ENCODE data around the gene SLC11A1. TPM values are rescaled to one million over a fixed set of nuclear protein-coding genes. Genes with fewer than 3 reads are reported as not detected.

SLC11A1 gene
- total and polyA plus RNA-seq, 2 donors (not counting 1 experiment from before 2014, with no cell fraction given) = 6.5 to 65.3 TPM

- WGBS (ENCODE audit: insufficient coverage) = 95% methylated on average over 9 of the region's 11 CpGs
- Mint-ChIP-seq H3K4me1 (no peaks in the 10 kb centered on the region), H3K27me3 (peaks cover 10% of the 10 kb centered on the region), H3K4me3 (no peak overlapping the region), H3K9me3 (ENCODE audit: insufficient read depth) (no peaks in the 10 kb centered on the region), H3K27ac (no peak overlapping the region)
- Histone ChIP-seq H3K4me3 (ENCODE audit: control extremely low read depth in 1 of 5, extremely low read depth in 1 of 5, insufficient read depth in 1 of 5, low read depth in 2 of 5, low read length in 4 of 5) (no peak overlapping the region), H4K20me1 (ENCODE audit: control insufficient read depth, insufficient read depth, low read length, poor library complexity, severe bottlenecking) (no peaks in the 10 kb centered on the region), H3K9me3 (ENCODE audit: control extremely low read depth in 1 of 3, control insufficient read depth in 2 of 3, insufficient read depth in 1 of 3, low read length in 2 of 3) (no peaks in the 10 kb centered on the region), H3K4me2 (replicated peaks; ENCODE audit: low read depth, low read length, poor library complexity, severe bottlenecking) (no peak overlapping the region), H3K79me2 (ENCODE audit: control insufficient read depth, insufficient read depth, low read length) (no peaks in the 10 kb centered on the region), H3K4me1 (ENCODE audit: control insufficient read depth in 2 of 2, insufficient read depth in 2 of 2, low read length in 2 of 2) (no peaks in the 10 kb centered on the region), H3K27me3 (replicated peaks in 1 of 4; ENCODE audit: control extremely low read depth in 1 of 4, control insufficient read depth in 3 of 4, insufficient read depth in 4 of 4, low read length in 3 of 4) (peaks cover 0 to 9% (median 0%) of the 10 kb centered on the region in 4 experiments), H3K9ac (ENCODE audit: low read length) (no peak overlapping the region), H2AFZ (ENCODE audit: insufficient read depth, low read depth, low read length, poor library complexity, severe bottlenecking) (no peak overlapping the region), H3K36me3 (replicated peaks in 1 of 2; ENCODE audit: control extremely low read depth in 1 of 2, control insufficient read depth in 1 of 2, extremely low read depth in 1 of 2, insufficient read depth in 2 of 2, low read length in 1 of 2) (no peaks in the 10 kb centered on the region), H3K27ac (ENCODE audit: low read length in 2 of 2) (no peak overlapping the region)
- ChIA-PET CTCF (interaction anchor here (1.3 kb wide), 1 partner anchor 129 kb away, joined by 3 read pairs; no protein-coding TSS in a partner anchor), POLR2A (no interaction called here)
- no peak for ATAC-seq (ENCODE audit: low read depth)
- DNase-seq = no peak
- TF ChIP-seq EZH2 (IDR thresholded peaks at IDR 0.05; ENCODE audit: borderline replicate concordance, insufficient read depth, low read depth, low read length, poor library complexity, severe bottlenecking) = no peak
- TF ChIP-seq, protein P1, sequence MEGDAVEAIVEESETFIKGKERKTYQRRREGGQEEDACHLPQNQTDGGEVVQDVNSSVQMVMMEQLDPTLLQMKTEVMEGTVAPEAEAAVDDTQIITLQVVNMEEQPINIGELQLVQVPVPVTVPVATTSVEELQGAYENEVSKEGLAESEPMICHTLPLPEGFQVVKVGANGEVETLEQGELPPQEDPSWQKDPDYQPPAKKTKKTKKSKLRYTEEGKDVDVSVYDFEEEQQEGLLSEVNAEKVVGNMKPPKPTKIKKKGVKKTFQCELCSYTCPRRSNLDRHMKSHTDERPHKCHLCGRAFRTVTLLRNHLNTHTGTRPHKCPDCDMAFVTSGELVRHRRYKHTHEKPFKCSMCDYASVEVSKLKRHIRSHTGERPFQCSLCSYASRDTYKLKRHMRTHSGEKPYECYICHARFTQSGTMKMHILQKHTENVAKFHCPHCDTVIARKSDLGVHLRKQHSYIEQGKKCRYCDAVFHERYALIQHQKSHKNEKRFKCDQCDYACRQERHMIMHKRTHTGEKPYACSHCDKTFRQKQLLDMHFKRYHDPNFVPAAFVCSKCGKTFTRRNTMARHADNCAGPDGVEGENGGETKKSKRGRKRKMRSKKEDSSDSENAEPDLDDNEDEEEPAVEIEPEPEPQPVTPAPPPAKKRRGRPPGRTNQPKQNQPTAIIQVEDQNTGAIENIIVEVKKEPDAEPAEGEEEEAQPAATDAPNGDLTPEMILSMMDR (IDR thresholded peaks at IDR 0.05) = no peak
- intact Hi-C loops (cut with micrococcal nuclease) = no loop called here
Measured at GRCh38 chr2:218430721-218431120, 48.6 kb downstream of the SLC11A1 start.

- H3K4me3 Mint-ChIP-seq = no peak overlapping the region
- CTCF ChIA-PET = interaction anchor here (1.3 kb wide), 1 partner anchor 130 kb away, joined by 3 read pairs; no protein-coding TSS in a partner anchor
Measured at GRCh38 chr2:218431878-218432277, 49.8 kb downstream of the SLC11A1 start.

More at GRCh38 chr2:218431878-218432277, 49.8 kb downstream of the SLC11A1 start:
- POLR2A ChIA-PET = no interaction called here
- 91% methylated on average over 9 of the region's 10 CpGs for WGBS (ENCODE audit: insufficient coverage)
- H3K79me2 ChIP-seq (ENCODE audit: control insufficient read depth, insufficient read depth, low read length) = no peaks in the 10 kb centered on the region
- no peak overlapping the region for H3K9ac ChIP-seq (ENCODE audit: low read length)
- no peak overlapping the region for H3K4me2 ChIP-seq (replicated peaks; ENCODE audit: low read depth, low read length, poor library complexity, severe bottlenecking)
- ATAC-seq (ENCODE audit: low read depth) = no peak
- DNase-seq = no peak
- H3K9me3 ChIP-seq (ENCODE audit: control extremely low read depth in 1 of 3, control insufficient read depth in 2 of 3, insufficient read depth in 1 of 3, low read length in 2 of 3) = no peaks in the 10 kb centered on the region
- H3K36me3 ChIP-seq (replicated peaks in 1 of 2; ENCODE audit: control extremely low read depth in 1 of 2, control insufficient read depth in 1 of 2, extremely low read depth in 1 of 2, insufficient read depth in 2 of 2, low read length in 1 of 2) = no peaks in the 10 kb centered on the region
- Mint-ChIP-seq H3K9me3 (ENCODE audit: insufficient read depth) (no peaks in the 10 kb centered on the region), H3K27ac (no peak overlapping the region), H3K4me1 (no peaks in the 10 kb centered on the region), H3K27me3 (peaks cover 10% of the 10 kb centered on the region)
- no peaks in the 10 kb centered on the region for H3K4me1 ChIP-seq (ENCODE audit: control insufficient read depth in 2 of 2, insufficient read depth in 2 of 2, low read length in 2 of 2)
- intact Hi-C loops (cut with micrococcal nuclease) = no loop called here
- no peaks in the 10 kb centered on the region for H4K20me1 ChIP-seq (ENCODE audit: control insufficient read depth, insufficient read depth, low read length, poor library complexity, severe bottlenecking)
- H3K4me3 ChIP-seq (ENCODE audit: control extremely low read depth in 1 of 5, extremely low read depth in 1 of 5, insufficient read depth in 1 of 5, low read depth in 2 of 5, low read length in 4 of 5) = no peak overlapping the region
- H3K27me3 ChIP-seq (replicated peaks in 1 of 4; ENCODE audit: control extremely low read depth in 1 of 4, control insufficient read depth in 3 of 4, insufficient read depth in 4 of 4, low read length in 3 of 4) = peaks cover 0 to 9% (median 0%) of the 10 kb centered on the region in 4 experiments
- TF ChIP-seq, protein P1 (IDR thresholded peaks at IDR 0.05) = no peak
- no peak for TF ChIP-seq EZH2 (IDR thresholded peaks at IDR 0.05; ENCODE audit: borderline replicate concordance, insufficient read depth, low read depth, low read length, poor library complexity, severe bottlenecking)
- no peak overlapping the region for H3K27ac ChIP-seq (ENCODE audit: low read length in 2 of 2)
- no peak overlapping the region for H2AFZ ChIP-seq (ENCODE audit: insufficient read depth, low read depth, low read length, poor library complexity, severe bottlenecking)

All from B cell (primary cell).